GM19395 (cell line): Measurements from ENCODE around the gene APOL4.
"Not testable (repeated sequence)": the region's sequence is repeated elsewhere in the genome, so short reads cannot be mapped to it uniquely, and the experiment has no call there.

Experiments
- ATAC-seq: cut with Tn5 transposase; IDR thresholded peaks from one replicate; pipeline ENCODE4 v1.9.1; 2021; ENCODE audit warnings: mild to moderate bottlenecking, moderate library complexity; ENCODE audit not compliant: unreplicated experiment

The APOL4 gene

DNA sequence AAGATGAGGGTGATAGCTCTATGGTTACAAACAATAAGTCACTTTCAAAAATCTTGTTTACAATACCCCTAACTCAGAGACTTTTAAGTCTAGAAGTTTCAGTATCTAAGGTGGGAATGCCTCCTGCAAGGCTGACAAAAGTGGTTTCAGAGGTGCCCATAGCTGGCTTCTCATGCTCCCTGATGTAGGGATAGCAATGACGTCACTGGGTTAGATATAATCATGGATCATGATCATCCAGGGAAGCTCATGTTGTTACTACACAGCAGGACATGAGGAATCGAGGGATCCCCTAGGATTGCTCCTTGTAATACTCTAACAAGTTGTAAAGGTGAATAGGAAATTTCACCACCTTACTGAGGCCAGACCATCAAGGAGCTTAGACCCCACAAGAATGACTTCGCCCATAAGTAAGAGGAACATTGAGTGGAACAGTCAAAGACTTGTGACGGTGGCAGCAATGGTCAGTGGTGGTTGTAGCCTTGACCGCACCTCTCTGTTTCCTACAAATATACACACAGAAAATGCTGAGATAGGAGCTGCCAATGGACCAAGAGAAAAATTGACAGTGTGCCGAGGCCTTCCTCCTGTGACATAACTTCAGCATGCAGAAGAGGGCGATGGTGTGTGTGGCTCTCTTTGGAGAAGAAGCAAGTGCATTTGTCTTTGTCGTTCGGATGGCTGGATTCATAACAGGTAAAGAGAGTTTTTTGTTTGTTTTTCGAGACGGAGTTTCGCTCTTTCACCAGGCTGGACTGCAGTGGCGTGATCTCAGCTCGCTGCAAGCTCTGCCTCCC is 15.6 kb downstream of the APOL4 start:
- no peak for ATAC-seq

DNA sequence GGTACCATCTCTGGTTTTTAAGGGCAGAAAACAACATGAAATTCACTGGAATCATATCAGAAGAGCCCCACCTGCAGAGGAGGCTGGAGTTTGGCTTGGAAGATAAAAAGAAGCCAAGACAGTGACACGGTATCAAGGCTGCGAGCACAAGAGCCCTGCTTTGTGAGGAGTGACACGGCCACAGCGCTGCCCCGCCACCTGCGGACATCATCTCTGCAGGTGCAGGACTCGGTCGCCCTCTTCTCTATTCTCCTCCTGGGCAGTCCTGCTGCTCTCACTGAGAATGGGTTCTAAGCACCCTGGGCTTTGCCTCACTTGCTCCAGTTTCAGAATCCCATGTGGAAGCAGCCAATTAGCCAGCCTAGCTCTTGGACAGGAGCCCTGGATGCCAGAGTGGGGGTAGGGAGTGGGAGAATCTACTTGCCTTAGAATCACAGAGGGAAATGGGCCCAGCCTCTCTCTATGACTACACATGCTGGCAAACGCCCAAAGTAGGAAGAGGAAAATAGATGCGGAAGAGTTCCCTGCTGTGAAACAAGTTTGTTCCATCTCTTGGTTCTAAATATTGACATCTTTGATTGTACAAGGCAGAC is 17.1 kb downstream of the APOL4 start:
- no peak for ATAC-seq

DNA sequence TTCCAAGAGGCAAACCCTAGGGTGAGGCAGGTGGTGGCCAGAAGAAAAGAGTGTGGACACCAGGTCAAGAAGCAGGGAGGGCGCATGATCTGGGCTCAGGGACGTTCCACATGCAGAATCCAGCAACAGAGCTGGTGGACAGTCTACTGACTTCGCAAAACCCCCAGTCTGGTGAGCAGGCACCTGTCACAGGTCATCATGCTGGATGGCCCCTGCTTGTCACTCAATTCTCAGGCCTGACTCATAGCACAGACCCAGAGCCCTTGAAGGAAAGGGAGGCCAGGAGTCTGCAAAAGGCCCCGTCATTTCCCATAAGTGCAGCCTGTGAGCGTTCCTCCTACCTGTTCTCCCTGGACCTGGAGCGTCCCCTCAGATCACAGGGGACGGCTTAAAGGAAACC is 18.2 kb downstream of the APOL4 start:
- ATAC-seq: no peak

DNA sequence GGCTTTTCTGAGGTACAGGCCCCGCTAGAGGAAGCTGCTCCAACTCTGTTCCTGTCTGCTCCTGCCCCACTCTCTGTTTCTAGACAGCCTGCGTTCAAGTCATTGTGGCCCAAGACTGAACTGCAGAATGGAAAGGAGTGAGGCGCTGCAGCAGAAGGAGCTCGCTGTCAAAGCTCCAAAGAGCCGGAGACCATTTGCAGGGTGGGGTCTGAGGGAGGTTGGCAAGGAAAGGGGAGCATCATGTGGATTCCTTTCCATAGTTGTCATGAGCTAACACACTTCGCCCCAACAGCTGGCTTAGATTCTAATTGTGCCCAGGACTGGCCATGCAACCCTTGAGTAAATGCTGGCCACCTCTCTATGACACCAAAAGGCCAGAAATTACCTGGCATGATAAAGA is 18.8 kb downstream of the APOL4 start:
- no peak for ATAC-seq

DNA sequence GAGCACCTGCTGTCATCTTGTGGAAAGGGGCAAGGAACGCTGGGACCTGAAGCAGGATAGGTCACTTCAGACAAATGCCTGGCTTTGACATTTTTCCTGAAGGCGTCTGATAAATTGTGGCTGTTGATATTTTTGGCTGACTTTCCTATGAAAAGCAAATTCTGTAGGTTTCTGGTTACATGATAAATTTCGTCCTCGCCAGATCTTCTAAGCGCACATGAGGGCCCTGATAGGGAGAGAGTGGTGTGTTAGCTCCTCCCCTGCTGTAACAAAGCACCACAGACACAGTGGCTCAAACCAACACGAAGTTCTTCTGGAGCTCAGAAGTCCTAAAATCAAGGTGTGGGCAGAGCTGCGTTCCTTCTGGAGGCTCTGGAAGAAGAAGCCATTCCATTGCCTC is 19.6 kb downstream of the APOL4 start:
- no peak for ATAC-seq

DNA sequence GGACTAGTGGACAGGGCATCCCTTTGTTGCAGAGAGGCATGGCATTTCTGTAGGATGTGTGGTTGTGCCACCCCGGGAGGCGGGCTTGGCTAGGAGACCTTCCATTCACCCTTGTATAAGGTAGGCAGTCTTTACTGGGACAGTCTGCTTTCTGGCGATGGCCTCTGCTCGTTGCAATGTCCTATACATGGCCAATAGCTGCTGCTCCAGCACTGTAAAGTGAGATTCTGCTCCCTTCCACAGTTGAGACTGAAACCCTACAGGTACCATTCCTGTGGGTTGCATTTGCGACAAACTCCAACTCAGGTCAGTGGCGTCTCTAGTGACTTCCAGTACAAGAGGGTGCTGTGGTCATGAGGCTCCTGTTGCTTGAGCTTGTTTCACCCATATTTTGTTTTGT is 20.7 kb downstream of the APOL4 start:
- no peak for ATAC-seq

DNA sequence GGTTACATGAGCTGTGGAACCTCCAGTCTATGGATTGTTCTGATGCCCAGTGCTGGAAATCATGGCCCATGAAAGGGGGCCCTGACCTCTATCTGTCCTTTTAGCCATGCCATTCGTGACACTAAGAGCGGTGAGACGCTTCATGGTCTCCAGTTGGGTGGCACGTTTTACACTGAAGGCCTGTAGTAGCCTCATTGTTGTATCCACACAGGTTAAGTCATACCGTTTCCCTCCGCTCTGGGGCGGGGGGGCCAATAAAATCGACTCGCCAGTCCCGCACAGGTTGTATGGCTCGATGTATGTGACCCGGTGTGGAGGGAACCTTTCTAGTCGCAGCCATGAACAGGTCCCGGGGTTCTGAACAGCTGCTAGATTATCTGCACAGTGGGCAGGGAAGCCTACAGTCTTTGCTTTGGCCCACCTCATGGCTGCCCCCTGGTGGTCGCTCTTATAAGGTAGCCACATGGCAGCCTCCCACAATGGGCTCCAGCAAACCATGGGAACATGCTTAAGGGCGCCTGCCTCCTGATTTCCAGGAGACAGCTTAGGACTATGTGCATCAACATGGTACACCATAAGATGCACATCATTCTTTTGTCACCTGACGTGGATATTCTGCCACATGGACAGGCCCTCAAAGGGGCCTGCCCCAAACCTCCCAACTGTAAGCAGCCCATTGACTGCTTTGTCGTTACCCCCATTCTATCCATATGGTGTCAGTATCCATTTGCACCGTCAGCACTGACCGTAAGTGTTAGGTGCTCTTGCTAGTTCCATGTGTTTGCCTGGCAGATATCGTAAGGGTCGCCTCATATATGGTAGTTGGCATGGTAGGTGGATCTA is 21.4 kb downstream of the APOL4 start:
- no peak for ATAC-seq

DNA sequence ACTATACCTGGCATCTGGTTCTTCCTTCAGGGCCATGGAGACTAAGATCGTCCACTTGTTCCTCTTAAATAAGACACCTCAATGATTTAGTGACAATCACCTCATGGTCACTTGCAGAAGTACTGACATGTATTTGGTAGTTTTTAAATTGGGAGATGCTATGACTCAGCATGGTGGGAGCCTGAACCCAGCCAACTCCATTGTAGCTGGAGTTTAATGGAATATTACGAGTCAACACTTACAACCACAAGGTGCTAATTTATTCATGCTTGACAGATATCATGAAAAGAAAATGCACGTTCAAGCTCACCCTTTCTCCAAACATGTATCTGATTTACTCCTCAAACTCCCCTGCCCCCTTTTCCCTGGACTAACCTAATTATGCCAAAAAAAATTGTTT is 24.4 kb downstream of the APOL4 start:
- no peak for ATAC-seq

DNA sequence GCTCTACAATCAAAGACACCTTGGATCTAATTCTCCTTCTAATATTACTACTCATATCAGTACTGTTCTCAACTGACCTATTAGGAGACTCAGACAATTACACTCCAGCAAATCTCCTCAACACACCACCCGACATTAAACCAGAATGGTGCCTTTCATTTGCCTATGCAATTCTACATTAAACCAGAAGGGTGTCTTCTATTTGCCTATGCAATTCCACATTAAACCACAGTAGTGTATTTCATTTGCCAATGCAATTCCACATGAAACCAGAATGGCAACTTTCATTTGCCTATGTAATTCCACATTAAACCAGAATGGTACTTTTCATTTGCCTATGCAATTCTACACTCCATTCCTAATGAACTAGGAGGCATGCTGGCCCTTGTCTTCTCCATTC is 25.7 kb downstream of the APOL4 start:
- no peak for ATAC-seq

DNA sequence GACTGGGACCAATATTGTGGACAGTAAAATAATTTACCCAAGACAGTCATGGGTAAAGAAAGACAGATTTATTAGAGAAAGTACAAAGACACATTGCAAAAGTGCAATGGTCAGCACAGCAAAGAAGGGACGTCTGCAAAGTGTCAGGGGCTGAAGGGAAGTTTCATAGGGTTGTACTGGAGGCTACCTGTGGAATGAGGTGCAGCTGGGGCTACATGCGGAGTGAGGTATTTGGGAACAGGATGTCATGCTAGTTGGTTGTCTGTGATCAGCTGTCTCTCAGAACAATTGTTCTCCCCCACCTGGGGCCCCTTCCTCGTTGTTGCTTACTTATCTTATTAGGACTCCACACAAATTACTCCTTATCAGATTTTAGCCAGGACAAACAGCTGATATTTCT is 29.7 kb downstream of the APOL4 start:
- ATAC-seq: no peak

DNA sequence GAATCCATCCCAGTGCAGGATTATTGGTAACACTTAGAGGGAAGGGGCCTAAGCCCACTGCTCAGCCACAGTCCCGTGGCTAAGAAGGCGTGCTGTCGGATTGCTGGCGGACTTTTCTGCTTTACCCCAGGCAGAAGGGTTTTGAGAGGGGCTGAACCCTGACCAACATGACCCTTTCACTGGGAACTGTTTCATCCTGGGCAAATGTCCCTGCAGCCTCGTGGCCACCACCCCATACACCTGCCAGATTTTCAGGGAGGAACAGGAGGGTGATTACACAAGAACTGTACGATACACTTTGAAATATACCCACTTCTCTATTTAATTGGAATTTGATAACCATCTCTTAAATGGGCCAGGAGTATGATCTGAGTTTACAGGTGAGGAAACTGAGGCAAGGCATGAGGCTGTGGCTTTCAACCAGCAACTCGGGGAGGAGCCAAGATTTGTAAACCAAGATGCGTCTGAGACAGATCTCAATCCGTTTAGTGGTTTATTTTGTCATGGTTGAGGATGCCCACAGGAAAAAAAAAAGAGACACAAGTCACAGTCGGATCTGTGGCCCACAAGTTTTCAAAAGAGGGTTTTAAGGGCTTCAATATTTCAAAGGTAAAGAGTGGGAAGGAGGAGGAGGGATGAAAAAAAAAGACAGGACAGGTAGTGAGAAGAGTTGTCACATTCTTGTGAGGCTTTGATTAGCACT is 34.9 kb downstream of the APOL4 start:
- ATAC-seq: no peak

DNA sequence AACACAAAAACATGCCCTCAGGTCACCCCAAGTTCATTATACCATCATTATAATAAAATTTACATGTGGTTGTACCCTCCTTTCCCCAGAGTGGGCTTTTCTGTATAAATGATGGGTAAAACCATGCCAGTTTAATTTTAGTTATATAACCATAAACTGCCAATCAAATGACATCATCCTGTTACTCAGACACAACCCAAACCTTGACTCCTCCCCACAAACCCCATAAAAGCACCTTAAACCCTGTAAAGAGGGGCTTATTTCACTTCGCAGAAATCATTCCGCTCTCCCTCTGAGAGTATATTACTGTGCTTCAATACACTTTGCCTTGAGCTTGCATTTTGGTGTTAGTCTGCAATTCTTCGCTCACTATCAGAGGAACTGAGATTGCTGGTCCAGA is 35.5 kb downstream of the APOL4 start:
- ATAC-seq: no peak

DNA sequence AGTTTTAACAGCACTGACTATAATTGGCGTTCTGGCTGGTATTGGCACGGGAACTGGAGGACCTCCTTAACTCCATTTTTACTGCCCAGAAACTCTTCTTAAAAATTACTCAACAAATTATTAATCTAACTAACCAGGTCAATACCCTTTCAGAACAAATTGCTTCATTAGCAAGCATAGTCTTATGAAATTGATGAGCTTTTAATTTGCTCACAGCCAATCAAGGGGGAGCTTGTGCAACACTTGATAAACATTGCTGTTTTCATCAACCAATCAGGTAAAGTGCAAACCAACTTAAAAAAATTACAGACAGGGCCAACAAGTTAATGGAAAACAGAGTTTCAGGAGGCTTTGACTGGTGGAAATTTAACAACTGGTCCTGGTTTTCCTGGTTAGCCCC is 36.5 kb downstream of the APOL4 start:
- no peak for ATAC-seq

DNA sequence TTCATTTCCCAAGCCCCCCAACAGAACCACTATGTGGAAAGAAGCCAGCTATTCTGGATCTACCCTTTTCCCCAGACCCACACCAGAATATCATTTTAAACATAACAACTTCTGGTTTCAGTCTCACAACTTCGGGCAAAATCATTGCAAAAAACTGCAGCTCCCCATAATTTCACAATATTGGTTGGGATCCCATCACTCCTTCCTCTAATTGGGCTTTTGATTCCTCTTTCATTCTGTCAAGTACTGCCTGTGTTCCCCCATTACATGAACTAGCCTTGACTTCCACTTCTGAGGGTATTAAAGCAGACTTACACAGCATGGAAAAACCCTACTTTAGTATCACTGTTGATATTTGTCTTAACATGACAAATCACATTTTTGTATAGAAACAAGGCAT is 37.0 kb downstream of the APOL4 start:
- ATAC-seq: no peak

DNA sequence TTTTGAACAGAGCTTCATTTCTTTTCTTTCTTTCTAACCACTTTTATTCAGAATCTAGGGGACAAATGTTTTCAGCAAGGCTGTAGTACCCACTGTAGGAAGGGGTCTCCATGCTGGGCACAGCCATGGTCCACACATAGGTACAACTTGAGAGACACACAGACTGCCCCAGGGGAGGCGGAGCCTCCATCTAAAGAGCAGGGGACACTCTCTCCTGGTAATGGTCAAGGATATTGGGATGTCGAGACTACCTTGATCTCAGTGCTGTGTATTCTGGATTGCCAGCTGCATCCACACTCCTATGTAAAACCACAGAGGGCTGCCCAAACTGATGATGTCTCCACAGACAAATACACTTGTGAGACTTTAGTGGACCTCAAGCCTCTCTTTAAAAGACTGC is 38.1 kb downstream of the APOL4 start:
- no peak for ATAC-seq

DNA sequence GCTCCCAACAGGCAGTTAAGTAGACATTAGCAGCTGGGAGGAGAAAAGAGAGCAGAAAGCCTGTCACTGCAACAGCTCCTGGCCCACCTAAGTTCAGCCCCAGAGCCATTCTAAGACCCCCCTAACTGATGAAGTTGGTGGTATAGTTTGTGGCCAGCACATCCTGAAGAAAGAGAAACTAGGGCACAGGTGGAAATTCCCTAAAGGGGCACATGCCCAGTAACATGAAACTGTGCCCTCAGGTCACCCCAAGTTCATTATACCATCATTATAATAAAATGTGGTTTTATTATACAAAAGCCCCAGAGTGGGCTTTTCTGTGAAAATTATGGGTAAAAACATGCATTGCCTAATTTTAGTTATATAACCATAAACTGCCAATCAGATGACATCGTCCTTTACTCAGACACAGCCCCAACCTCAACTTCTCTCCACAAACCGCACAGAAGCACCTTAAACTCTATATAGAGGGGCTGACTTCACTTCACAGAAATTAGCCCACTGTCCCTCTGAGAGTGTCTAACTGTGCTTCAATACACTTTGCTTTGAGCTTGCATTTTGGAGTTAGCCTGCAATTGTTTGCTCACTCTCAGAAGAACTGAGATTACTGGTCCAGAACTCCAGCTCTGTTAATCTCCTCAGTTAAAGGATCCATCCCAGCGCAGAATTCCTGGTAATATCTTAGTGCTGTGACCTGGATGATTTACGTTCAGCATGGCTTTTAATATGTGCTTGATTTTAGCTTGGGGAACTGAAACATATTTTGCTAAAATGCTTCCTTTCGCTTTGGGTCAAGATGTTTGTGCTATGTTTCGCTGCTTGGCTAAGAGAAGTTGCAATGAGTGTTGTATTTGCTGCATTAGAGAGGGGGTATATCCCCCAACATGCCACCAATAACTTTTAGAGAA is 39.2 kb downstream of the APOL4 start:
- peak; percentile 54 for ATAC-seq

DNA sequence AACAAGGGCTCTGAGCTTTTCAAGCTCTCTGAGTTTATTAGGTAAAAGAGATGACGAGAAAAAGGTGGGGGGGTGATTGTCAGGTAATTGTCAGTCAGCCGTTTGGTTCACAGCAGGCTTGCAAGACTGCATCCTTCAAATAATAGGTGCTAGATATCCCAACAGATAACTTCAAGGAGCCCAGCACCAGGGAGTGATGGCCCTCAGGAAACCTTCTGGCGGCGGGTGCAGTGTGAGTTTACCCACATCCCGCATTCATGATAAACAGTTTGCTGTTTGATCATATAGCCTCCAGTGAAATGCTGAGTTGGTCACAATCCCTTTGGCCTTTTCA is 39.8 kb downstream of the APOL4 start:
- ATAC-seq: not testable (repeated sequence)

DNA sequence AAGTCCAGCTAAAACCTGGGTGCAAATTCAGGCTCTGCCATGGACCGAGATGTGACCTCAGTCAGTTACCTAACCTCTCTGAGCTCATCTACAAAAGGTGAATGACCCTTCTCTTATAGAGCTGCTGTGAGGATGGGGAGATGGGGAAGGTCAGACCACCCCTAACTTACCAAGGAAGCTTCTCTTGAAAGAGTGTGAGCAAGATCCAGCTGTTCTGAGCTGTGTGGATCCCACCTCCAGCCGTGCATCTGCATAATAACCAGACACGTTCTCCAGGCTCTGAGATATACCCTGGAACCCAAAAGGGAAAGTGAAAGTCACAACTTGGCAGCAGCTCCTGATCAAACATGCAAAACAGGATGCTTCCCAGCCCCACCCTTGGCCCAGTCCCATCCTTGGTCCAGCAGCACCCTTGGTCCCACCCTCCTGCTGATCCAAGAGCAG is 41.1 kb downstream of the APOL4 start, which contains the start of gene APOL3:
Gene APOL3, minus strand, starts transcription at position 257 of the 444 bp plus-strand sequence. CDS start 11,700 bp downstream, outside the sequence.
- peak; percentile 46 for ATAC-seq

DNA sequence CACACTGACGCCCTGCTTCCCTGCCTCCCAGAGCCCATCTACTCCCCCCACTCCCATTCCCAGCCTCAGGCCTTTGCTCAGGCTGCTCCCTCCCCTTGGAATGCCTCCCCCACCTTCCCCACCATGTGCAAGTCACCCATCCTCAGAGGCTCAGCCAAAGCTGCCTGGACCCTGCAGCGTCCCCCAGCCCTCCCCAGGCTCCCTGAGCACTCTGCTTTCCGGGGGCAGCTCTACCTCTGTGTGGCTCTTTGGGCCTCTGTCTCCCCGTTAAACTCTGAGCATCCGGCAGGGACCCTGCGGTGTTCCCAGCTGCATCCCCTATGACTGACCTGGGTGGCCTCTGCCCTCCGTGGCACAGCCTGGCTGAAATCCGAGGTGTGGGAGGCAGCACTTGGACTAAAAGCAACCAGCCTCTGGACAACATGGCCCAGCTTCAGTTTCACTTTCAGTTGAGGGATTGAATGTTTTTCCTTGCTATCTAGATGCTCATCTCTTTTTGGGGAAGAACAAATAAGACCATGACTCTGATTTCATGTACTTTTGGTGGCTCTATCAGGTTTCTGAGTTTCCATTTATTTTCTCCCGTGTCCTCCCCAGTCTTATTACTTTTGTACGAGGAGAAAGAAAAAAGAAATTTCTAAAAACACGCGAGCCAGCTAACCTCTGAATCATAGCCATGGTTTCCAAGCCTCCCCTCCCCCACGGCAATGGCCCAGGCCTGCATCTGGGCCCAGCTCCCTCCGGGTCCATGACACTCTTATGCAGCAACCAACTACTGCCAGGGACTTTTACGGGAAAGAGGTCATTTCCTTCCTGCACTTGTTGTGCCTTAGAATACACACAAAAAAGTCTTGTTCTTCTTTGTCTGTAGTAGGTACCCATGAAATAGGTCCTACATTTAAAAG is 44.8 kb downstream of the APOL4 start:
- ATAC-seq: no peak
